A549 treated with Mapracorat at 1 μM for 4 hours (cell line): Measurements from ENCODE around the gene FAM177B. TPM values are rescaled to one million over a fixed set of nuclear protein-coding genes. Genes with fewer than 3 reads are reported as not detected.

ENCODE experiments used
- total RNA-seq: library from RNA; stranded (reverse); fragments of 200-300 nt; extraction: Qiagen RNA extraction; gene quantifications from 5 replicates; pipeline ENCODE4 v1.2.3, GENCODE V29; 2022

The FAM177B gene
- not detected in 5 replicates for total RNA-seq

GRCh38 chr1:222736972-222737371 lies at the start of gene FAM177B:
TSS of gene FAM177B (plus strand) at chr1:222737202. CDS start at chr1:222746546, 9,344 bp downstream.

GRCh38 chr1:222712253-222713090 lies 24.5 kb upstream of the FAM177B start, which contains the start of the genes AIDA and BROX:
TSS of gene AIDA (minus strand) at chr1:222712491. CDS start at chr1:222712317, 174 bp downstream.
TSS of gene BROX (plus strand) at chr1:222712564. CDS start at chr1:222715700, 3,136 bp downstream.

Other genes starting within 250 kb of the FAM177B start
- 8.6 to 12.2 TPM (median 9.7 TPM) in 5 replicates for gene HHIPL2, start 189.1 kb upstream of the FAM177B start, total RNA-seq
- gene TAF1A, start 147.3 kb upstream of the FAM177B start, total RNA-seq = 7.6 to 10.0 TPM (median 8.7 TPM) in 5 replicates
- 19.3 to 23.0 TPM (median 19.9 TPM) in 5 replicates for gene MIA3, start 119.1 kb upstream of the FAM177B start, total RNA-seq
- gene AIDA, start 24.7 kb upstream of the FAM177B start, total RNA-seq = 60.4 to 72.1 TPM (median 69.3 TPM) in 5 replicates
- gene BROX, start 24.6 kb upstream of the FAM177B start, total RNA-seq = 16.9 to 21.2 TPM (median 19.3 TPM) in 5 replicates
- 1.5 to 2.1 TPM (median 1.8 TPM) in 5 replicates for gene DISP1, start 77.8 kb downstream of the FAM177B start, total RNA-seq